ENCODE results near the gene CYP4F22. TPM values are rescaled to one million over a fixed set of nuclear protein-coding genes. Genes with fewer than 3 reads are reported as not detected.

CYP4F22 gene
- total and polyA plus RNA-seq, 9 of the 15 experiments (the other 6 are each of a cell fraction or from before 2014, with no cell fraction given): not detected

DNA sequence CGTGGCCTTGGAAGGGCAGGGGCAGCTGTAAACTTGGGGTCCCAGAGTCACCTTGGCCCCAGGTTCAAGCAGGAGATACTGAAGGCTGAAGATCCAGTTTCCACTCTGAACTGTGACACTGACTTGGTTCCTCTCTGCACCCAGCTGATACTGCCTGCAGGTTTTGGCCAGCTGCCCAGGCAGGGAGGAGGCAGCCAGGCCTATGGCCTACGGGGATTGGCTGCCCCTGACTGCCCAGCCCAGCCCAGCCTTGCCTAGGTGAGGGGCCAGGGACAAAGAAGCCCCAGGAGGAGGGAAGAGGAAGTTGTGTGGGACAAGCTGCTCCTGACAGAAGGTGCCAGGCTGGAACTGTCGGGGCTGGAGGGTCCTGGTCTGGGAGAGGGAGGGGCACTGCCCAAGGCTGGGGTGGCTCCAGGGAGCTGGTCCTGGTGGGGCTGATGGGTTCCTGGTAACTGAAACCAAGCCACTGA, 55.0 kb downstream of the CYP4F22 start (continued):
- TF ChIP-seq TCF7L2 (IDR thresholded peaks at IDR 0.05; ENCODE audit: low read depth, low read length) (no peak), NR2C1 (IDR thresholded peaks at IDR 0.05) (peak; percentile 46), NR2C1 (tag; IDR thresholded peaks at IDR 0.05) (no peak), TCF3 (CRISPR knock-in tag; IDR thresholded peaks at IDR 0.05) (peak; percentile 52; the same call in 1 of the 2 replicates), RCOR1 (IDR thresholded peaks at IDR 0.05; ENCODE audit: borderline replicate concordance in 1 of 2, low read depth in 2 of 2, low read length in 2 of 2) (0 out of 4 replicates have a peak, but pooled peaks of 1 of the 2 experiments have one; percentile 7), NFATC3 (IDR thresholded peaks at IDR 0.05) (no peak), SPI1 (IDR thresholded peaks at IDR 0.05; ENCODE audit: borderline replicate concordance, low read depth, low read length) (peak; percentile 39; the same call in 1 of the 2 replicates), BRF1 (IDR thresholded peaks at IDR 0.05; ENCODE audit: borderline replicate concordance, extremely low read depth, insufficient read length) (no peak), FOSL1 (tag; conservative IDR thresholded peaks at IDR 0.05) (no peak), SLC30A9 (CRISPR knock-in tag; IDR thresholded peaks at IDR 0.05) (no peak), POU5F1 (IDR thresholded peaks at IDR 0.05; ENCODE audit: borderline replicate concordance, low read depth, low read length, partially characterized antibody) (no peak), PTRF (tag; IDR thresholded peaks at IDR 0.05) (no peak)
- TF ChIP-seq, protein P1, sequence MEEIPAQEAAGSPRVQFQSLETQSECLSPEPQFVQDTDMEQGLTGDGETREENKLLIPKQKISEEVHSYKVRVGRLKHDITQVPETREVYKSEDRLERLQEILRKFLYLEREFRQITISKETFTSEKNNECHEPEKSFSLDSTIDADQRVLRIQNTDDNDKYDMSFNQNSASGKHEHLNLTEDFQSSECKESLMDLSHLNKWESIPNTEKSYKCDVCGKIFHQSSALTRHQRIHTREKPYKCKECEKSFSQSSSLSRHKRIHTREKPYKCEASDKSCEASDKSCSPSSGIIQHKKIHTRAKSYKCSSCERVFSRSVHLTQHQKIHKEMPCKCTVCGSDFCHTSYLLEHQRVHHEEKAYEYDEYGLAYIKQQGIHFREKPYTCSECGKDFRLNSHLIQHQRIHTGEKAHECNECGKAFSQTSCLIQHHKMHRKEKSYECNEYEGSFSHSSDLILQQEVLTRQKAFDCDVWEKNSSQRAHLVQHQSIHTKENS (CRISPR knock-in tag; IDR thresholded peaks at IDR 0.05): no peak
- TF ChIP-seq, protein P2, sequence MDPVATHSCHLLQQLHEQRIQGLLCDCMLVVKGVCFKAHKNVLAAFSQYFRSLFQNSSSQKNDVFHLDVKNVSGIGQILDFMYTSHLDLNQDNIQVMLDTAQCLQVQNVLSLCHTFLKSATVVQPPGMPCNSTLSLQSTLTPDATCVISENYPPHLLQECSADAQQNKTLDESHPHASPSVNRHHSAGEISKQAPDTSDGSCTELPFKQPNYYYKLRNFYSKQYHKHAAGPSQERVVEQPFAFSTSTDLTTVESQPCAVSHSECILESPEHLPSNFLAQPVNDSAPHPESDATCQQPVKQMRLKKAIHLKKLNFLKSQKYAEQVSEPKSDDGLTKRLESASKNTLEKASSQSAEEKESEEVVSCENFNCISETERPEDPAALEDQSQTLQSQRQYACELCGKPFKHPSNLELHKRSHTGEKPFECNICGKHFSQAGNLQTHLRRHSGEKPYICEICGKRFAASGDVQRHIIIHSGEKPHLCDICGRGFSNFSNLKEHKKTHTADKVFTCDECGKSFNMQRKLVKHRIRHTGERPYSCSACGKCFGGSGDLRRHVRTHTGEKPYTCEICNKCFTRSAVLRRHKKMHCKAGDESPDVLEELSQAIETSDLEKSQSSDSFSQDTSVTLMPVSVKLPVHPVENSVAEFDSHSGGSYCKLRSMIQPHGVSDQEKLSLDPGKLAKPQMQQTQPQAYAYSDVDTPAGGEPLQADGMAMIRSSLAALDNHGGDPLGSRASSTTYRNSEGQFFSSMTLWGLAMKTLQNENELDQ (CRISPR knock-in tag; IDR thresholded peaks at IDR 0.05; ENCODE audit: borderline replicate concordance): no peak
- TF ChIP-seq, protein P3, sequence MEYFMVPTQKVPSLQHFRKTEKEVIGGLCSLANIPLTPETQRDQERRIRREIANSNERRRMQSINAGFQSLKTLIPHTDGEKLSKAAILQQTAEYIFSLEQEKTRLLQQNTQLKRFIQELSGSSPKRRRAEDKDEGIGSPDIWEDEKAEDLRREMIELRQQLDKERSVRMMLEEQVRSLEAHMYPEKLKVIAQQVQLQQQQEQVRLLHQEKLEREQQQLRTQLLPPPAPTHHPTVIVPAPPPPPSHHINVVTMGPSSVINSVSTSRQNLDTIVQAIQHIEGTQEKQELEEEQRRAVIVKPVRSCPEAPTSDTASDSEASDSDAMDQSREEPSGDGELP (CRISPR knock-in tag; IDR thresholded peaks at IDR 0.05; ENCODE audit: borderline replicate concordance): peak; percentile 91
- TF ChIP-seq, protein P4, sequence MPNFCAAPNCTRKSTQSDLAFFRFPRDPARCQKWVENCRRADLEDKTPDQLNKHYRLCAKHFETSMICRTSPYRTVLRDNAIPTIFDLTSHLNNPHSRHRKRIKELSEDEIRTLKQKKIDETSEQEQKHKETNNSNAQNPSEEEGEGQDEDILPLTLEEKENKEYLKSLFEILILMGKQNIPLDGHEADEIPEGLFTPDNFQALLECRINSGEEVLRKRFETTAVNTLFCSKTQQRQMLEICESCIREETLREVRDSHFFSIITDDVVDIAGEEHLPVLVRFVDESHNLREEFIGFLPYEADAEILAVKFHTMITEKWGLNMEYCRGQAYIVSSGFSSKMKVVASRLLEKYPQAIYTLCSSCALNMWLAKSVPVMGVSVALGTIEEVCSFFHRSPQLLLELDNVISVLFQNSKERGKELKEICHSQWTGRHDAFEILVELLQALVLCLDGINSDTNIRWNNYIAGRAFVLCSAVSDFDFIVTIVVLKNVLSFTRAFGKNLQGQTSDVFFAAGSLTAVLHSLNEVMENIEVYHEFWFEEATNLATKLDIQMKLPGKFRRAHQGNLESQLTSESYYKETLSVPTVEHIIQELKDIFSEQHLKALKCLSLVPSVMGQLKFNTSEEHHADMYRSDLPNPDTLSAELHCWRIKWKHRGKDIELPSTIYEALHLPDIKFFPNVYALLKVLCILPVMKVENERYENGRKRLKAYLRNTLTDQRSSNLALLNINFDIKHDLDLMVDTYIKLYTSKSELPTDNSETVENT (CRISPR knock-in tag; IDR thresholded peaks at IDR 0.05): no peak
- TF ChIP-seq, protein P5, sequence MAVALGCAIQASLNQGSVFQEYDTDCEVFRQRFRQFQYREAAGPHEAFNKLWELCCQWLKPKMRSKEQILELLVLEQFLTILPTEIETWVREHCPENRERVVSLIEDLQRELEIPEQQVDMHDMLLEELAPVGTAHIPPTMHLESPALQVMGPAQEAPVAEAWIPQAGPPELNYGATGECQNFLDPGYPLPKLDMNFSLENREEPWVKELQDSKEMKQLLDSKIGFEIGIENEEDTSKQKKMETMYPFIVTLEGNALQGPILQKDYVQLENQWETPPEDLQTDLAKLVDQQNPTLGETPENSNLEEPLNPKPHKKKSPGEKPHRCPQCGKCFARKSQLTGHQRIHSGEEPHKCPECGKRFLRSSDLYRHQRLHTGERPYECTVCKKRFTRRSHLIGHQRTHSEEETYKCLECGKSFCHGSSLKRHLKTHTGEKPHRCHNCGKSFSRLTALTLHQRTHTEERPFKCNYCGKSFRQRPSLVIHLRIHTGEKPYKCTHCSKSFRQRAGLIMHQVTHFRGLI (CRISPR knock-in tag; IDR thresholded peaks at IDR 0.05): no peak

All from K562 (cell line).